ENCODE measurements around the gene ADI1. TPM values are rescaled to one million over a fixed set of nuclear protein-coding genes. Genes with fewer than 3 reads are reported as not detected.

Gene ADI1
- total RNA-seq, 2 donors from 2014 or later = 18.8 to 22.3 TPM

DNA sequence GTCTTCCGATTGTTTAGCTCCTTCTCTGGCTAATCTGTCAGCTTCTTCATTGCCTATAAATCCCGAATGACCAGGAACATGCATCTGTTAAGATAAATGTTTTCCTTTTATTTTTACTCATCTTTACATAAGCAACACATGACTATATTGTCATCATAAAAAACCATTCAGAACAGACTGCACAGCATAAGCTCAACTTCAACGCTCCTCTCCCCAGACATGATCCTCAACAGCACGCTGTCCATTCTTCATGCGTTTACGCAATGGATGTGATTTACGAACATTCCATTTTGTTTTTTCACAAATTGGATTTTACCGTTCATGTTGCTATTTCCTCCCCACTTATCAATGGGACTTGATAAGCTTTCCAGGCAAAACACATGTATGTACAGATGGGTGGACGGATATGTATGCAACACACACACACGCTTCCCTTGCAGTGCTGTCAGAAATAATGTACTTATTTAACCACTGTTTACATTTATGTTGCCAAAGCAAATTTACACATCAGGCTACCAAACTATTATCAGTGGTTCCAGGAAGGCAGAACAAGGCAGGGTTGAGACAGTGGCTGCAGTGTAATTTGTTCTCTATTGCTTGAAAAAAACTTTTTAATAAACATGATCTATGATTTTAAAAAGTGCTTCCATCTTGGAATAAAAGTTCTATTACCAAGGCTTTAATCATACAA lies 26.6 kb upstream of the ADI1 start:
- no peak for ATAC-seq
- Histone ChIP-seq H3K27ac (no peak overlapping the region), H3K4me3 (no peak overlapping the region), H3K36me3 (replicated peaks in 1 of 2; ENCODE audit: insufficient read depth in 1 of 2, low read depth in 2 of 2) (peaks cover 4 to 48% of the 10 kb centered on the region in 2 donors), H3K27me3 (no peaks in the 10 kb centered on the region), H3K4me1 (no peaks in the 10 kb centered on the region), H3K9me3 (no peaks in the 10 kb centered on the region)
- TF ChIP-seq POLR2A (IDR thresholded peaks at IDR 0.05) = no peak
- TF ChIP-seq, protein P1, sequence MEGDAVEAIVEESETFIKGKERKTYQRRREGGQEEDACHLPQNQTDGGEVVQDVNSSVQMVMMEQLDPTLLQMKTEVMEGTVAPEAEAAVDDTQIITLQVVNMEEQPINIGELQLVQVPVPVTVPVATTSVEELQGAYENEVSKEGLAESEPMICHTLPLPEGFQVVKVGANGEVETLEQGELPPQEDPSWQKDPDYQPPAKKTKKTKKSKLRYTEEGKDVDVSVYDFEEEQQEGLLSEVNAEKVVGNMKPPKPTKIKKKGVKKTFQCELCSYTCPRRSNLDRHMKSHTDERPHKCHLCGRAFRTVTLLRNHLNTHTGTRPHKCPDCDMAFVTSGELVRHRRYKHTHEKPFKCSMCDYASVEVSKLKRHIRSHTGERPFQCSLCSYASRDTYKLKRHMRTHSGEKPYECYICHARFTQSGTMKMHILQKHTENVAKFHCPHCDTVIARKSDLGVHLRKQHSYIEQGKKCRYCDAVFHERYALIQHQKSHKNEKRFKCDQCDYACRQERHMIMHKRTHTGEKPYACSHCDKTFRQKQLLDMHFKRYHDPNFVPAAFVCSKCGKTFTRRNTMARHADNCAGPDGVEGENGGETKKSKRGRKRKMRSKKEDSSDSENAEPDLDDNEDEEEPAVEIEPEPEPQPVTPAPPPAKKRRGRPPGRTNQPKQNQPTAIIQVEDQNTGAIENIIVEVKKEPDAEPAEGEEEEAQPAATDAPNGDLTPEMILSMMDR (IDR thresholded peaks at IDR 0.05) = no peak
- 77% methylated on average over 10 of the region's 10 CpGs for WGBS, 2 donors
- intact Hi-C loops (cut with DNase I) = no loop called here
- DNase-seq = no peak

GRCh38 chr2:3543023-3543683 lies 23.8 kb upstream of the ADI1 start:
- 66 to 75% methylated on average over 6 of the region's 6 CpGs for WGBS, 2 donors
- Histone ChIP-seq H3K9me3 (no peaks in the 10 kb centered on the region), H3K27me3 (no peaks in the 10 kb centered on the region), H3K27ac (no peak overlapping the region), H3K4me3 (no peak overlapping the region), H3K36me3 (replicated peaks in 1 of 2; ENCODE audit: insufficient read depth in 1 of 2, low read depth in 2 of 2) (peaks cover 0 to 37% of the 10 kb centered on the region in 2 donors), H3K4me1 (no peaks in the 10 kb centered on the region)
- TF ChIP-seq, protein P1 (IDR thresholded peaks at IDR 0.05) = no peak
- no peak for TF ChIP-seq POLR2A (IDR thresholded peaks at IDR 0.05)
- intact Hi-C loops (cut with DNase I) = no loop called here
- DNase-seq (no peak), ATAC-seq (no peak)

GRCh38 chr2:3542107-3542506 lies 22.8 kb upstream of the ADI1 start:
- TF ChIP-seq POLR2A (IDR thresholded peaks at IDR 0.05) = no peak
- TF ChIP-seq, protein P1 (IDR thresholded peaks at IDR 0.05) = no peak
- ATAC-seq = no peak
- no peaks in the 10 kb centered on the region for H3K4me1 ChIP-seq
- no peak overlapping the region for H3K4me3 ChIP-seq
- H3K27ac ChIP-seq = no peak overlapping the region
- no peaks in the 10 kb centered on the region for H3K9me3 ChIP-seq
- no peaks in the 10 kb centered on the region for H3K27me3 ChIP-seq
- H3K36me3 ChIP-seq (replicated peaks in 1 of 2; ENCODE audit: insufficient read depth in 1 of 2, low read depth in 2 of 2) = peaks cover 0 to 30% of the 10 kb centered on the region in 2 donors
- intact Hi-C loops (cut with DNase I) = no loop called here
- WGBS, 2 donors = 82 to 86% methylated on average over 5 of the region's 5 CpGs
- no peak for DNase-seq

GRCh38 chr2:3539836-3540235 lies 20.5 kb upstream of the ADI1 start:
- Histone ChIP-seq H3K27me3 (no peaks in the 10 kb centered on the region), H3K27ac (no peak overlapping the region), H3K36me3 (replicated peaks in 1 of 2; ENCODE audit: insufficient read depth in 1 of 2, low read depth in 2 of 2) (peaks cover 0 to 14% of the 10 kb centered on the region in 2 donors), H3K4me3 (no peak overlapping the region), H3K9me3 (no peaks in the 10 kb centered on the region), H3K4me1 (peaks cover 14% of the 10 kb centered on the region)
- ATAC-seq = no peak
- 89 to 95% methylated on average over 9 of the region's 9 CpGs for WGBS, 2 donors
- DNase-seq = no peak
- TF ChIP-seq, protein P1 (IDR thresholded peaks at IDR 0.05) = no peak
- TF ChIP-seq POLR2A (IDR thresholded peaks at IDR 0.05) = no peak
- intact Hi-C loops (cut with DNase I) = no loop called here

Data from body of pancreas (tissue), 4 donors.